ENCODE measurements around the gene CPSF4L.

Gene CPSF4L

DNA sequence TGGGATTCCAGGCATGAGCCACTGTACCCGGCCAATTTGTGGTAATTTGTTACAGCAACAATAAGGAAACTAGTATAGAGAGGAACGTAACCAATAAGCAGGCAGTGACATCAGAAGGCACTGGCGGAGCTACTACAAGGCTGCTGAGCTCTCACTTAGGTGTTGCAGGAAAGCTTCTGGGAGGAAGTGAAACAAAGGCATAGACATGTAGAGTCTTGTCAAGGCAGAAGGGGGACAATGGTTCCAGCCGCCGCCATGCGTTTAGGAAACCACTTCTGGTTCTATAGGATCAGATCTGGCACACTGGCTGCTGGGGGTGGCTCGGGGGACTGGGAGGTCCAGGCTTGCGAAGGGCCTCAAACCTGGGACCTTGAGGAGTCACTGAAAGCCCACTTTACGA is 9.4 kb upstream of the CPSF4L start:
- no peaks in the 10 kb centered on the region for H3K4me1 ChIP-seq (ENCODE audit: control insufficient read depth, insufficient read depth, low read length)
- H3K36me3 ChIP-seq (ENCODE audit: control insufficient read depth in 2 of 2, insufficient read depth in 1 of 2, low read length in 2 of 2): no peaks in the 10 kb centered on the region
- no peak overlapping the region for H3K27ac ChIP-seq (ENCODE audit: extremely low read depth, low read depth, low read length)
- no peak overlapping the region for H3K4me3 ChIP-seq (ENCODE audit: low read depth, low read length)
- TF ChIP-seq ZNF157 (tag by site-specific recombination; IDR thresholded peaks at IDR 0.05) (no peak), ZNF211 (tag by site-specific recombination; IDR thresholded peaks at IDR 0.05; ENCODE audit: low read depth) (no peak), SETDB1 (IDR thresholded peaks at IDR 0.05; ENCODE audit: insufficient read length, low read length) (no peak), BCL11B (tag by site-specific recombination; IDR thresholded peaks at IDR 0.05; ENCODE audit: low read depth) (no peak), FEZF1 (tag by site-specific recombination; IDR thresholded peaks at IDR 0.05) (no peak), KLF16 (tag by site-specific recombination; IDR thresholded peaks at IDR 0.05) (no peak), ZNF223 (tag by site-specific recombination; IDR thresholded peaks at IDR 0.05) (no peak), ZNF707 (tag by site-specific recombination; IDR thresholded peaks at IDR 0.05) (no peak), ZNF248 (tag by site-specific recombination; IDR thresholded peaks at IDR 0.05) (no peak), ZFP37 (tag by site-specific recombination; IDR thresholded peaks at IDR 0.05) (no peak)
- TF ChIP-seq, protein P1, sequence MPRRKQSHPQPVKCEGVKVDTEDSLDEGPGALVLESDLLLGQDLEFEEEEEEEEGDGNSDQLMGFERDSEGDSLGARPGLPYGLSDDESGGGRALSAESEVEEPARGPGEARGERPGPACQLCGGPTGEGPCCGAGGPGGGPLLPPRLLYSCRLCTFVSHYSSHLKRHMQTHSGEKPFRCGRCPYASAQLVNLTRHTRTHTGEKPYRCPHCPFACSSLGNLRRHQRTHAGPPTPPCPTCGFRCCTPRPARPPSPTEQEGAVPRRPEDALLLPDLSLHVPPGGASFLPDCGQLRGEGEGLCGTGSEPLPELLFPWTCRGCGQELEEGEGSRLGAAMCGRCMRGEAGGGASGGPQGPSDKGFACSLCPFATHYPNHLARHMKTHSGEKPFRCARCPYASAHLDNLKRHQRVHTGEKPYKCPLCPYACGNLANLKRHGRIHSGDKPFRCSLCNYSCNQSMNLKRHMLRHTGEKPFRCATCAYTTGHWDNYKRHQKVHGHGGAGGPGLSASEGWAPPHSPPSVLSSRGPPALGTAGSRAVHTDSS (tag by site-specific recombination; IDR thresholded peaks at IDR 0.05): no peak
- TF ChIP-seq, protein P2, sequence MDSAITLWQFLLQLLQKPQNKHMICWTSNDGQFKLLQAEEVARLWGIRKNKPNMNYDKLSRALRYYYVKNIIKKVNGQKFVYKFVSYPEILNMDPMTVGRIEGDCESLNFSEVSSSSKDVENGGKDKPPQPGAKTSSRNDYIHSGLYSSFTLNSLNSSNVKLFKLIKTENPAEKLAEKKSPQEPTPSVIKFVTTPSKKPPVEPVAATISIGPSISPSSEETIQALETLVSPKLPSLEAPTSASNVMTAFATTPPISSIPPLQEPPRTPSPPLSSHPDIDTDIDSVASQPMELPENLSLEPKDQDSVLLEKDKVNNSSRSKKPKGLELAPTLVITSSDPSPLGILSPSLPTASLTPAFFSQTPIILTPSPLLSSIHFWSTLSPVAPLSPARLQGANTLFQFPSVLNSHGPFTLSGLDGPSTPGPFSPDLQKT (IDR thresholded peaks at IDR 0.05; ENCODE audit: borderline replicate concordance, low read depth, low read length): no peak
- POLR2A ChIA-PET: no interaction called here
- H3K9me3 ChIP-seq (ENCODE audit: control insufficient read depth, insufficient read depth, low read depth, low read length): no peaks in the 10 kb centered on the region
- CTCF ChIA-PET: no interaction called here

DNA sequence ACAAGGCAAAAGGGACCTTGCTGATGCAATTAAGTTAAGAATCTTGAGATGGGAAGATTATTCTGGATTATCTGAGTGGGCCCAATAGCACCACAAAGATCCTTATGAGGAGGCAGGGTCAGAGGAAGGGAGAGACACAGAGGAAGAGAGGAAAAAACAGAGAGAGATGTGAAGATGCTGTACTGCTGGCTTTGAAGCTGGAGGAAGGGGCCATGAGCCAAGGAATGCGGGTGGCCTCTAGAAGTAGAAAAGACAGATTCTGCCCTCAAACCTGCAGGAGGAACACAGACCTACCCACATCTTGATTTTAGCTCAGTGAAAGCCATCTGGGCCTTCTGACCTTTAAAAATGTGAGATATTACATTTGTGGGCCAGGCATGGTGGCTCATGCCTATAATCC is 8.1 kb upstream of the CPSF4L start:
- CTCF ChIA-PET: interaction anchor here (0.6 to 0.9 kb wide), 2 partner anchors 47 to 545 kb away, joined by 3 to 4 read pairs; no protein-coding TSS in a partner anchor
- Histone ChIP-seq H3K36me3 (ENCODE audit: control insufficient read depth in 2 of 2, insufficient read depth in 1 of 2, low read length in 2 of 2) (no peaks in the 10 kb centered on the region), H3K4me3 (ENCODE audit: low read depth, low read length) (no peak overlapping the region), H3K4me1 (ENCODE audit: control insufficient read depth, insufficient read depth, low read length) (no peaks in the 10 kb centered on the region), H3K9me3 (ENCODE audit: control insufficient read depth, insufficient read depth, low read depth, low read length) (no peaks in the 10 kb centered on the region), H3K27ac (ENCODE audit: extremely low read depth, low read depth, low read length) (no peak overlapping the region)
- POLR2A ChIA-PET: no interaction called here
- TF ChIP-seq ZNF121 (tag by site-specific recombination; IDR thresholded peaks at IDR 0.05) (no peak), ZNF239 (tag by site-specific recombination; IDR thresholded peaks at IDR 0.05) (no peak), MYNN (tag by site-specific recombination; IDR thresholded peaks at IDR 0.05; ENCODE audit: borderline replicate concordance) (no peak), ZNF792 (tag by site-specific recombination; IDR thresholded peaks at IDR 0.05) (no peak), SCRT2 (tag by site-specific recombination; IDR thresholded peaks at IDR 0.05) (no peak), ZNF423 (tag by site-specific recombination; IDR thresholded peaks at IDR 0.05) (no peak), ZNF223 (tag by site-specific recombination; IDR thresholded peaks at IDR 0.05) (no peak)
- TF ChIP-seq, protein P3, sequence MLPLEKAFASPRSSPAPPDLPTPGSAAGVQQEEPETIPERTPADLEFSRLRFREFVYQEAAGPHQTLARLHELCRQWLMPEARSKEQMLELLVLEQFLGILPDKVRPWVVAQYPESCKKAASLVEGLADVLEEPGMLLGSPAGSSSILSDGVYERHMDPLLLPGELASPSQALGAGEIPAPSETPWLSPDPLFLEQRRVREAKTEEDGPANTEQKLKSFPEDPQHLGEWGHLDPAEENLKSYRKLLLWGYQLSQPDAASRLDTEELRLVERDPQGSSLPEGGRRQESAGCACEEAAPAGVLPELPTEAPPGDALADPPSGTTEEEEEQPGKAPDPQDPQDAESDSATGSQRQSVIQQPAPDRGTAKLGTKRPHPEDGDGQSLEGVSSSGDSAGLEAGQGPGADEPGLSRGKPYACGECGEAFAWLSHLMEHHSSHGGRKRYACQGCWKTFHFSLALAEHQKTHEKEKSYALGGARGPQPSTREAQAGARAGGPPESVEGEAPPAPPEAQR (tag by site-specific recombination; IDR thresholded peaks at IDR 0.05): no peak

DNA sequence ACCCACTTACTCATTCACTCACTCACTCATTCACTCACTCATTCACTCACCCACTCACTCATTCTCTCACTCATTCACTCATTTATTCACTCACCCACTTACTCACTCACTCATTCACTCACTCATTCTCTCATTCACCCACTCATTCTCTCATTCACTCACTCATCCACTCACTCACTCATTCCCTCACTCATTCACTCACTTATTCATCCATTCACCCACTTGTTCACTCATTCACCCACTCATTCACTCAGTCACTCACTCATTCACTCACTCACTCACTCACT is 7.6 kb upstream of the CPSF4L start:
- no peaks in the 10 kb centered on the region for H3K36me3 ChIP-seq (ENCODE audit: control insufficient read depth in 2 of 2, insufficient read depth in 1 of 2, low read length in 2 of 2)
- TF ChIP-seq ZNF366 (tag by site-specific recombination; conservative IDR thresholded peaks at IDR 0.05) (peak; percentile 92), ZNF623 (tag by site-specific recombination; IDR thresholded peaks at IDR 0.05) (no peak), ZBTB7A (tag by site-specific recombination; IDR thresholded peaks at IDR 0.05; ENCODE audit: low read depth) (no peak), GLIS2 (tag by site-specific recombination; IDR thresholded peaks at IDR 0.05) (no peak), SCRT1 (tag by site-specific recombination; IDR thresholded peaks at IDR 0.05; ENCODE audit: borderline replicate concordance) (no peak), ZNF585B (tag by site-specific recombination; IDR thresholded peaks at IDR 0.05) (no peak), ZNF174 (tag by site-specific recombination; IDR thresholded peaks at IDR 0.05) (no peak), EGR2 (tag by site-specific recombination; IDR thresholded peaks at IDR 0.05; ENCODE audit: low read depth) (peak; percentile 13; the same call in 1 of the 2 replicates), ZNF184 (tag by site-specific recombination; IDR thresholded peaks at IDR 0.05) (no peak)
- no peak overlapping the region for H3K4me3 ChIP-seq (ENCODE audit: low read depth, low read length)
- POLR2A ChIA-PET: no interaction called here
- CTCF ChIA-PET: interaction anchor here (1.3 kb wide), 1 partner anchor 544 kb away, joined by 3 read pairs; no protein-coding TSS in a partner anchor
- H3K27ac ChIP-seq (ENCODE audit: extremely low read depth, low read depth, low read length): no peak overlapping the region
- no peaks in the 10 kb centered on the region for H3K9me3 ChIP-seq (ENCODE audit: control insufficient read depth, insufficient read depth, low read depth, low read length)
- H3K4me1 ChIP-seq (ENCODE audit: control insufficient read depth, insufficient read depth, low read length): no peaks in the 10 kb centered on the region
